NCI-H510A (cell line): ENCODE measurements around the gene PRDX6.
"Not testable (repeated sequence)": the region's sequence is repeated elsewhere in the genome, so short reads cannot be mapped to it uniquely, and the experiment has no call there.

Source experiments
- DNase-seq: peaks from one replicate; lab custom pipeline; 2025; lab: John Stamatoyannopoulos, UW

Gene PRDX6

DNA sequence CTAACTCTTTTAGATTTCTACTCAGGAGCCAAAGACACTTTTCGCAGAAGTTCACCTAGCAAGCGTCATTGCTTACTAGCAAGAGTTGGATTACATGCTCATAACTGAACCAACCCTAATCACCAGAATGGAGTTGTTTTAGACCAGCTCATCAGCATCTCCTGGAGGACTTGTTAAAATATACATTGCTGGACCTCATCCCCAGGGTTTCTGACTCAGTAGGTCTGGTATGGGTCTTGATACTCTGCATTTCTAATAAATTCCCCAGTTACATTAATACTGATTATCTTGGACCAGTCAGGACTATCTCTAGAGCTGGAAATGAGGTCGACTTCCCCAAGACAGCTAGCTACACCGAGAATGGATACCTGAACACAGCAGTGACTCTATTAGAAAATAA, 9.7 kb upstream of the PRDX6 start:
- no peak for DNase-seq

DNA sequence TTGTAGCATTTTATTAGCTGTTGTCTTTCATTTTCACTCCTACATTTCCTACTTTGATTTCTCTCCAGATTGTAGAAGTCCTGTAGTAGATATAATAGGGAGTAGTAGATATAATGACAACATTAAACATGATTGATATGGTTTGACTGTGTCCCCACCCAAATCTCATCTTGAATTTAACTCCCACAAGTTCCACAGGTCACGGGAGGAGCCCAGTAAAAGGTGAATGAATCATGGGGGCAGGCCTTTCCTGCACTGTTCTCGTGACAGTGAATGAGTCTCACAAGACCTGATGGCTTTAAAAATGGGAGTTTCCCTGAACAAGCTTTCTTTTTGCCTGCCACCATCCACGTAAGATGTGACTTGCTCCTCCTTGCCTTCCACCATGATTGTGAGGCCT, 7.5 kb upstream of the PRDX6 start:
- DNase-seq = no peak

- DNase-seq = no peak
Measured at GRCh38 chr1:173470608-173471007, 6.5 kb upstream of the PRDX6 start.

DNA sequence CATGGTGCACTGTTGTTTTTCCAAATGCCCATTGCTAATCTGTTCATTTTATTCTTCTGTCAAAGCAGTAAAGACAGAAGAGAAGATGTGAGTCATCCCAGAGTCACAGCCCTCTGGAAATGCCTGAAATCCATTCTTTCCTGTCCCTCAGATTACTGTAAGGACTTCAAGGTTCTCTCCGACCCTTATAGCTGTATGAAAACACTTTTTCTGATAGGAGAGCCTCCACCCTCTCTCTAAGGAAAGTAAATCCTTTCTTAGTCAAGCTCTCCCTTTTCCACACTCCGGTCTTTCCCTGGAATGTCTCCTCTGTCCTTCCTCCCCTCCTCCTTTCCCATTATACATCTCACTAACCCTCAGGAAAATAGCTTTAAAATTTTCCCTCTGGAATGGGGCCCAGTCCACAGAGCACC, 3.5 kb upstream of the PRDX6 start:
- DNase-seq = no peak

DNA sequence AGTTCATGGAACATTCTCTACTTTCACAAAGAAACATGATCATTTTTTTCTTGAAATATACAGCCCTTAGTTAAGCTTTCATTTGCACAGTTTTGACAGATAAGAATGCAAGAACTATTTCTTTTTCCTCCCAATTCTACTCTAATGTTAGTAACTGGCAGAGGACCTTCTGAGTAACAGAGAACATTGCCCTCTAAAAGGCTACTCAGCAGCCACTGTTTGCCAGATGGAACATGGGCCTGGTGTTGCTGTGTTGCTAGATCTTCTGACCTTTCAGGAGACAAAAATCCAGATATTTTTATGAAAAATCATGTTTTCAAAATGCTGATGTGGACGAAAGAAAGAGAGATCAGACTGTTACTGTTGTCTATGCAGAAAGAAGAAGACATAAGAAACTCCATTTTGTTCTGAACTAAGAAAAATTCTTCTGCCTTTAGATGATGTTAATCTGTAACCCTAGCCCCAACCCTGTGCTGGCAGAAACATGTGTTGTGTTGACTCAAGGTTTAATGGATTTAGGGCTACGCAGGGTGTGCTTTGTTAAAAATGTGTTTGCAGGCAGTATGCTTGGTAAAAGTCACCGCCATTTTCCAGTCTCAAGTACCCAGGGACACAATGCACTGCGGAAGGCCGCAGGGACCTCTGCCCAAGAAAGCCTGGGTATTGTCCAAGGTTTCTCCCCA, 2.9 kb upstream of the PRDX6 start:
- no peak for DNase-seq

DNA sequence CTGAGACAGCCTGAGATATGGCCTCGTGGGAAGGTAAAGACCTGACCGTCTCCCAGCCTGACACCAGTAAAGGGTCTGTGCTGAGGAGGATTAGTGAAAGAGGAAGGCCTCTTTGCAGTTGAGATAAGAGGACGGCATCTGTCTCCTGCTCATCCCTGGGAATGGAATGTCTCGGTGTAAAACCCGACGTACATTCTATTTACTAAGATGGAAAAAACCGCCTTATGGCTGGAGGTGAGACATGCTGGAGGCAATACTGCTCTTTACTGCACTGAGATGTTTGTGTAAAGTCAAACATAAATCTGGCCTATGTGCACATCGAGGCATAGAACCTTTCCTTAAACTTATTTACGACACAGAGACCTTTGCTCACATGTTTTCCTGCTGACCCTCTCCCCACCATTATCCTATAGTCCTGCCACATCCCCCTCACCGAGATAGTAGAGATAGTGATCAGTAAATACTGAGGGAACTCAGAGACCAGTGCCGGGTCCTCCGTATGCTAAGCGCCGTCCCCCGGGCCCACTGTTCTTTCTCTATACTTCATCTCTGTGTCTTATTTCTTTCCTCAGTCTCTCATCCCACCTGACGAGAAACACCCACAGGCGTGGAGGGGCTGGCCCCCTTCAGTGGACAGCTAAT, 2.2 kb upstream of the PRDX6 start:
- DNase-seq = not testable (repeated sequence)

DNA sequence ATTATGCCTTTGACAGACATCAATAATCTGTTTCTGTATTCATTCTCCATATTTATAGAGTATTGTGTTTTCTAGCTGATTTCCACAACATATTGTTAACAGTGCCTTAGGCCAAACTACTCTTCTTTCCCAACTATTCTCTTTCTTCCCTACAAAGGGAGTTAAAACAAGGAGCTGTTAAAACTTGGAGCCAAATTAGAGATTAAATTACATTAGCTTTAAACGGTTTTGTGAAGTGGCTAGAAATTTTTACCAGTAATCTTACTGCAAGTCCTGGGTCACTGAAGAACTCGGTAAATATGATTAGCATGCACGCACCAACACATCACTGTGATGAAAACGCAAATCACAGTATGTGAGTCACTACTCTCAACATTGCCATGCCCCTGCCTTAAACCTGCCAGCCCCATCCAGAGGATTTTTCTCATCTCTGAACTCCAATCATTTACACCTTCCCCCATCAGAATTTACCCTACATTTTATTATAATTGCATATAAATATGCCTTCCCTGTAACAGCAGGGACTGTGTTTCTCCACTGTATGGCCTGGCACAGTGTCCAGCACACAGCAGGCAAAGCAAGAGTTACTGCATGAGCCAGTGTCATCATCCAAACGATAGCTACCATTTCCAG, 1.5 kb upstream of the PRDX6 start:
- no peak for DNase-seq

GRCh38 chr1:173476197-173476664, 904 bp upstream of the PRDX6 start:
- no peak for DNase-seq

- peak; percentile 94 for DNase-seq
Measured at GRCh38 chr1:173476665-173477285, 360 bp upstream of the PRDX6 start.

- DNase-seq = no peak
Measured at GRCh38 chr1:173478094-173478674, 1.0 kb downstream of the PRDX6 start.

DNA sequence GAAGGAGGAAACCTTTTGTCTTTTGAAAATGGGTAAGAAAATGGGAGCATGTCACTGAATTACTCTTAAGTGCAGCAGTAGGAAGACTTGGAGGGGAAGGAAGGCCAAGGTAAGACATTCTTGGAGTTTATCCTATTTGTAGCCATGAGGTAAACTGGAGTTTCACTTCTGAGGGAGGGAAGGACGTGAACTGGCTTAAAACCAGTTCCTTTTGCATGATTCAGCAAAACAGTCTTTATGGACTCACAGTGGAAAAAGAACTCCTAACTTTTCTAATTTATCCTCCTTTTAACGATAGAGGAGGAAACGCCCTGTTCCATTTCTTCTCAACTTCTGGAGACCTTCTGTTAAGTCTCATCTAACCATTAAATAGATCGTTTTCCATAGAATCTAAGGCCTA, 2.5 kb downstream of the PRDX6 start:
- DNase-seq = no peak

- DNase-seq = no peak
Measured at GRCh38 chr1:173481195-173481772, 4.1 kb downstream of the PRDX6 start.

DNA sequence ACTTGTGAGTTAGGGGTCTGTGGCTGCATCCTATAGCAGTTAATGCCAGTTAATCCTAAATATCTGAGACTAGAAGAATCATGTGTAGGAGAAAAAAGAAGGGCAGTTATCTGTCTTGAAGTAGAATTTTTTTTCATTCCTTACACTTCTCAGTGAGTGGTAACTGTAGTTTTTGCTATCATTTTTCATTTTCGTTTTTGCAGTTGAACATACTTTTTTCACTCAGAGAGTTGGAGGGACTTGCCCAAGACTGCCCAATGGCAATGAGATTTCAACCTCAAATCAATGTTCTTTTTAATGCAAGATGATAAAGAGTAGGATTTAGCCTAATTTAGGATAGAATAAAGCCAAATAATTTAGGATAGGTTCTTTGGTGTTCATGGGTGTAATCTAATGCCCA, 5.5 kb downstream of the PRDX6 start:
- no peak for DNase-seq

DNA sequence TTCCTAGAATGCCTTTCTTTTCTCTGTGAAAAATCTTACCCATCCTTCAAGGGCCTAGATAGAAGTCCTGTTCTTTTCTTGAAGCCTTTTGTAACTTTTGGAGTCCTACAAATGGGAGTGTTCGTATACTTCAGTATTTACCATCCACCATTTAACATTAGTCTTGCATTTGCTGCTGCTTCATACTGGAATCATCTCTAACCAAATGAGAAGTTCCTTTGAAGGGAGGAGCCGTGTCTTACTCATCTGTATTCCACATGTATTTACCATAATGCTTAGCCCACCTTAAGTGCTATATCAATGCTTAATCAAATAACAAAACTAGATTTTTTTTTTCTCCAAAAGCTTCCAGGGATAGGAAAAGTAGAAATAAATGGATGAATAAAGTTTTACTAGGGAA, 7.1 kb downstream of the PRDX6 start:
- no peak for DNase-seq

DNA sequence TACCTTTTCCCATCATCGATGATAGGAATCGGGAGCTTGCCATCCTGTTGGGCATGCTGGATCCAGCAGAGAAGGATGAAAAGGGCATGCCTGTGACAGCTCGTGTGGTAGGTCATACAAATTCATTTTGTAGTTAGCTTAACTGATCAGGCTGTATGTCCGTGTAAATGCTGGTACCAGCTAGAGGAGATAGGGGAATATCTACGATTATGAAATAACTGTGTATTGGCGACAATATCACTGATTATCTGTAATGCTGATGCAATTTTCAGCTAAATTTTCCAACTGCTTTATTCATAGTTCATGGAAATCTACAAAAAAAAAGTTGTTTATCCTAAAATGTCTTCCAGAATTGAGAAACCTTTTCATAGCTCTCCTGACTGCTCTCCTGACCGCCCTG, 8.3 kb downstream of the PRDX6 start:
- no peak for DNase-seq

DNA sequence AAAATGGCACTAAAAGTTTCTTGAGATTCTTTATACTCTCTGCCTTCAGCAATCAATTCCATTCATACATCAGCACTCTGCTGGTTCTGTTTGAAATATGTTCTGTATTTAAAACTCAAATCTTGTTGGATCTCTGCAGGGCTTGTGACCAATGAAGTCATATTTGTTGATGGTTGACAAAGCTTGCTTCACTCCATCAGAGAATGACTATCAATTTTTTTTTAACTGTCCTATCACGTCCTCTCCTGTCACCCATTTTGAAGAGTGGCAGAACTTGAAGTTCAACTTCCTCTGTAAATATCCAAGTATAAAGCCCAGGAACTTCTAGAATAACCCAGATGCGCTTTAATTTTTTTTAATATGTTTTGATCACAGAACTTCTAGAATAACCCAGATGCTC, 10.9 kb downstream of the PRDX6 start:
- DNase-seq = no peak

DNA sequence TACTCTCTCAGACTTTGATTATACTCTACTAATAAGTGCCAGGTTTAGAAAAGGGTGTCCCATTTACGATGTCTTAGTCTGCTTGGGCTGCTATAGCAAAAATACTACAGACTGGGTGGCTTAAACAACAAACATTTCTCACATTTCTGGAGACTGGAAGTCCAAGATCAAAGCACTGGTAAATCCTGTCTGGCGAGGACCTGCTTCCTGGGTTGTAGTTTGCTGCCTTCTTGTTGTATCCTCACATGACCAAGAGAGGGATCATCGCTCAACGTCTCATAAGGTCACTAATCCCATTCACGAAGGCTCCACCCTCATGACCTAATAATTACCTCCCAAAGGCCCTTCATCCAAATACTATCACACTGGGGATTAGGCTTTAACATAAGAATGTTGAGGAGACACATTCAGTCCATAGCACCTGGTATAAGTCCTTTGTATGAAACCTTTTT, 12.0 kb downstream of the PRDX6 start:
- DNase-seq = no peak

DNA sequence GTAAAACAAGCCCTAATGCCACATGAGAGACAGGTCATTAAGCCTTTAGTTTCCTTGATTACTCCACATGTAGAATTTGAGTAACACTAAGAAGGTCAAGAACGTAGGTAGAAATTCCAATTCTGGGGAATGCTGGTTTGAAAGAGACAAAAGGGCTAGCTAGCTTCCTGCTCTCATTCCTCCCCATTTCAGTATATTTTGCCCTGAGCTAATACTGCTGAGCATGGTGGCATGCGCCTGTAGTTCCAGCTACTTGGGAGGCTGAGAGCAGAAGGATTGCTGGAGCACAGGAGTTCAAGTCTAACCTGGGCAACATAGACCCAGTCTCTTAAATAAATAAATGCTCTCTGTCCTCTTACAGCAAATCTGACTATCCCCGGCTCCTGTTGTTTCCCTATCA, 12.8 kb downstream of the PRDX6 start:
- DNase-seq = no peak

- no peak for DNase-seq
Measured at GRCh38 chr1:173491508-173491907, 14.4 kb downstream of the PRDX6 start.

GRCh38 chr1:173493125-173493524, 16.0 kb downstream of the PRDX6 start:
- DNase-seq = not testable (repeated sequence)

- no peak for DNase-seq
Measured at GRCh38 chr1:173495609-173496267, 18.6 kb downstream of the PRDX6 start.
